A673 (cell line): Measurements from ENCODE around the gene MROH9. TPM values are rescaled to one million over a fixed set of nuclear protein-coding genes. Genes with fewer than 3 reads are reported as not detected.

Experiments used
- BruUV-seq: library from RNA; stranded (reverse); fragments of 400-500 nt; replicated peaks from 2 replicates; lab custom pipeline; 2021; lab: Mats Ljungman, UMichigan
- CTCF ChIA-PET: fragments of 300-600 bp; sonication (Branson Sonifier 250); formaldehyde crosslinking; loops from one replicate; lab custom pipeline; 2022; ENCODE audit warnings: antibody characterized with exemption; lab: Charles Lee
- POLR2A ChIA-PET: fragments of 300-600 bp; sonication (Branson Sonifier 250); formaldehyde crosslinking; loops from one replicate; lab custom pipeline; 2022; ENCODE audit warnings: antibody characterized with exemption; ENCODE audit not compliant: low non-redundant PET; lab: Charles Lee
- DNase-seq: peaks from one replicate; pipeline ENCODE4 v3.0.0-alpha.2; 2015; ENCODE audit warnings: low spot score
- H3K27ac ChIP-seq: fragments of 200-600 bp; sonication (generic); 2 replicates; pipeline ENCODE4 v1.5.1; 2016; ENCODE audit warnings: mixed run types, low read depth, mild to moderate bottlenecking, mixed read lengths, antibody characterized with exemption, low read length; ENCODE audit not compliant: poor library complexity, severe bottlenecking
- H3K27me3 ChIP-seq: fragments of 200-600 bp; sonication (generic); replicated peaks from 2 replicates; pipeline ENCODE4 v1.6.1; 2017; ENCODE audit warnings: mixed run types, low read depth, mild to moderate bottlenecking, mixed read lengths, antibody characterized with exemption, low read length; ENCODE audit not compliant: insufficient read depth, poor library complexity
- H3K36me3 ChIP-seq: fragments of 200-600 bp; sonication (generic); 2 replicates; pipeline ENCODE4 v1.6.1; 2016; ENCODE audit warnings: mixed run types, mild to moderate bottlenecking, mixed read lengths, antibody characterized with exemption, low read length; ENCODE audit not compliant: insufficient read depth, poor library complexity, severe bottlenecking
- H3K4me1 ChIP-seq: fragments of 200-600 bp; sonication (generic); 2 replicates; pipeline ENCODE4 v1.6.1; 2017; ENCODE audit warnings: mixed run types, mild to moderate bottlenecking, mixed read lengths, antibody characterized with exemption, low read length; ENCODE audit not compliant: insufficient read depth, poor library complexity, severe bottlenecking
- H3K4me3 ChIP-seq: fragments of 200-600 bp; sonication (generic); 2 replicates; pipeline ENCODE4 v1.5.1; 2016; ENCODE audit warnings: low read depth, mixed run types, mild to moderate bottlenecking, mixed read lengths, low read length; ENCODE audit not compliant: poor library complexity, severe bottlenecking
- H3K9me3 ChIP-seq: fragments of 200-600 bp; sonication (generic); 2 replicates; pipeline ENCODE4 v1.6.1; 2016; ENCODE audit warnings: mixed run types, low read depth, mild to moderate bottlenecking, mixed read lengths, antibody characterized with exemption, low read length; ENCODE audit not compliant: poor library complexity, severe bottlenecking
- CTCF ChIP-seq: fragments of 300-800, 200-600 bp; sonication (generic); conservative IDR thresholded peaks from 2 replicates; pipeline ENCODE4 v1.5.1; 2017; ENCODE audit warnings: low read depth, mild to moderate bottlenecking, antibody characterized with exemption, low read length, moderate library complexity, mixed read lengths
- EZH2 ChIP-seq: fragments of 200-600 bp; sonication (generic); IDR thresholded peaks from 2 replicates; pipeline ENCODE4 v1.6.1; 2017; ENCODE audit warnings: borderline replicate concordance, low read depth, mild to moderate bottlenecking, mixed read lengths, antibody characterized with exemption, low read length; ENCODE audit not compliant: poor library complexity, severe bottlenecking
- intact Hi-C: fragments of 100-400 bp; cut with micrococcal nuclease; formaldehyde crosslinking; loops from one replicate; pipeline ENCODE4 v1.10.0; 2022; ENCODE audit not compliant: unreplicated experiment
- total RNA-seq: library from RNA; stranded (reverse); gene quantifications from 2 replicates; pipeline ENCODE4 v1.2.3, GENCODE V29; 2021

The MROH9 gene
- total RNA-seq, 1 experiment from 2014 or later: not detected

DNA sequence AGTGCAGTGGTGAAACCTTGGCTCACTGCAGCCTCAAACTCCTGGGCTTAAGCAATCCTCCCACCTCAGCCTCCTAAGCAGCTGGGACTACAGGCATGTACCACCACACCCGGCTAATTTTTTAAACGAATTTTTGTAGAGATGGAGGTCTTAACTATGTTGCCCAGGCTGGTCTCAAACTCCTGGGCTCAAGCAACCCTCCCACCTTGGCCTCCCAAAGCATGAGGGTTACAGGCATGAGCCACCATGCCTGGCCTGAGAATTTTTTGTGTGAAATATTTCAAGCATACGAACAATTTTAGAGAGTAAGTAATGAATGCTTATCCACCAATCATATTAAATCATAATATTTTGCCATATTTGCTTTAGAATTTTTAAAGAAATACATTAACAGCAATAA lies 51.6 kb downstream of the MROH9 start:
- no peak overlapping the region for H3K27ac ChIP-seq
- DNase-seq: no peak
- no peaks in the 10 kb centered on the region for H3K9me3 ChIP-seq
- no peaks in the 10 kb centered on the region for H3K4me1 ChIP-seq
- intact Hi-C loops: no loop called here
- no peaks in the 10 kb centered on the region for H3K27me3 ChIP-seq
- ChIA-PET CTCF (no interaction called here), POLR2A (no interaction called here)
- H3K4me3 ChIP-seq: no peak overlapping the region
- TF ChIP-seq CTCF (no peak), EZH2 (no peak)
- no peaks in the 10 kb centered on the region for H3K36me3 ChIP-seq
- BruUV-seq: no TSS peak

- Histone ChIP-seq H3K4me1 (no peaks in the 10 kb centered on the region), H3K4me3 (no peak overlapping the region), H3K9me3 (no peaks in the 10 kb centered on the region), H3K36me3 (no peaks in the 10 kb centered on the region), H3K27me3 (no peaks in the 10 kb centered on the region), H3K27ac (no peak overlapping the region)
- TF ChIP-seq EZH2: no peak
- DNase-seq: no peak
- ChIA-PET POLR2A (no interaction called here), CTCF (no interaction called here)
- intact Hi-C loops: no loop called here
- no TSS peak for BruUV-seq
These were observed 52.1 kb downstream of the MROH9 start for GRCh38 chr1:170987424-170987823.

DNA sequence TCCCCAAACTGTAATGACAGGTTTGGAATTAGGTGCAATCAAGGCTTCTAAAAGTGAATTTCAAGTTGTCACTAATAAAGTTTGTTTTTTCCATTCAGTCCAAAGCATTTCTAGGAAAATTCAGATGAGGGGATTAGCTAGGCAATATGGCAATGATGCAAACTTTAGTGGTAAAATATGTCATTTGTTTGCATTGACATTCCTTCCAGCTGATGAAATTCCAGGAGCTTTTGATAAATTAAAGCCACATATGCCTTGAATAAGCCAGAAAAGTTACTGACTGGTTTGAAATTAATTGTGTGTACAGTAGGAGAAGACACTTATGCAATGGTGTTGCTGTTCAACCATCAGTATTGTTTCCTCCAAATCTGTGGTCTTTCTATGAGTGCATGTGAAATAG lies 57.8 kb downstream of the MROH9 start:
- POLR2A ChIA-PET: no interaction called here
- CTCF ChIA-PET: no interaction called here

More for the DNA sequence above, 57.8 kb downstream of the MROH9 start:
- intact Hi-C loops: no loop called here
- no TSS peak for BruUV-seq
- no peak for DNase-seq
- Histone ChIP-seq H3K27ac (no peak overlapping the region), H3K27me3 (peaks cover 21% of the 10 kb centered on the region), H3K4me3 (no peak overlapping the region), H3K9me3 (no peaks in the 10 kb centered on the region), H3K4me1 (no peaks in the 10 kb centered on the region), H3K36me3 (no peaks in the 10 kb centered on the region)
- TF ChIP-seq EZH2 (no peak), CTCF (no peak)
